Activated T-helper 1 cell treated with anti-CD3 and anti-CD28 coated beads, Interleukin-2, amount 50 U/mL, for 16 hours (primary cell): ENCODE data around the gene ENTPD2.

ENCODE experiments used
- DNase-seq, 2 donors: peaks; one replicate each; pipeline ENCODE4 v3.0.0-alpha.2; 2020; ENCODE audit warnings: low read depth in 1 of 2, low spot score in 1 of 2

Gene ENTPD2

GRCh38 chr9:137018761-137019559 is 34.9 kb downstream of the ENTPD2 start:
- DNase-seq: no peak

GRCh38 chr9:137017791-137018497 is 35.9 kb downstream of the ENTPD2 start:
- DNase-seq: no peak

DNA sequence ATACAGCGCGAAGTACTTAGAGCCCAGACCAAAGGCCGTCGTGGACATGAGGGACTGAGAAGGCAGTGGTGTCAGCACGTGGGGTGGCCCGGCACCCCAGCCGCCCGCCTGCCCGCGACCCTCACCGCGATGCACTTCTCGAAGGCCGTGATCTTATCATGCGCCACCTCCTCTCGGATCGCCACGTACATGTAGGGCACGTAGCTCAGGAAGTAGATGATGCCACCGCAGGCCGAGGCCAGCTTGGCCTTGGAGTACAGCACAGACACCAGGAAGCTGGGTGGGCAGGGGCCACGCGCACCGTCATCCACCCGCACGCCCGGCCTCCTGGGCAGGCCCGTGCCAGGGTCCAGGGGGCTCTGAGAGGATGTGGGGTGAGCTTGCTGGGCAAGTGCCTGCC is 36.8 kb downstream of the ENTPD2 start:
- DNase-seq: no peak

- no peak for DNase-seq
Measured at GRCh38 chr9:137016436-137016835, 37.4 kb downstream of the ENTPD2 start.

GRCh38 chr9:137015976-137016375 is 37.9 kb downstream of the ENTPD2 start:
- DNase-seq: no peak

DNA sequence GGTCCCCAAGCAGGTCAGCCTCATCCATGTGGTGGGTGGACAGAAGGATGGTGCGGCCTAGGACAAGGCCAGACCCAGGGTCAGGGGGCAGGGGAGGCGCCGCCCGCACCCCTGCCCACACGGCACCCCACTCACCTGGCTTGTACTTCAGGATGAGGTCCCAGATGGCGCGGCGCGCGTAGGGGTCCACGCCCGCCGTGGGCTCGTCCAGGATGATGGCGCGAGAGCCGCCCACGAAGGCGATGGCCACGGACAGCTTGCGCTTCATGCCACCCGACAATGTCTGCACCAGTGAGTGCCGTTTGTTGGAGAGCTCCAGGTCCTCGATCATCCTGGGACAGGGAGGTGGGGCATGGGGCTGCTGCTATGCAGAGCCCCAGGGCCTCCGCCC is 38.3 kb downstream of the ENTPD2 start:
- no peak for DNase-seq

- no peak for DNase-seq
Measured at GRCh38 chr9:137014776-137015539, 38.9 kb downstream of the ENTPD2 start.

GRCh38 chr9:137014166-137014565 is 39.7 kb downstream of the ENTPD2 start:
- no peak for DNase-seq

GRCh38 chr9:137013571-137013940 is 40.3 kb downstream of the ENTPD2 start:
- no peak for DNase-seq

- no peak for DNase-seq
Measured at GRCh38 chr9:137012694-137013570, 40.9 kb downstream of the ENTPD2 start.

GRCh38 chr9:137011907-137012675 is 41.8 kb downstream of the ENTPD2 start:
- DNase-seq: no peak

DNA sequence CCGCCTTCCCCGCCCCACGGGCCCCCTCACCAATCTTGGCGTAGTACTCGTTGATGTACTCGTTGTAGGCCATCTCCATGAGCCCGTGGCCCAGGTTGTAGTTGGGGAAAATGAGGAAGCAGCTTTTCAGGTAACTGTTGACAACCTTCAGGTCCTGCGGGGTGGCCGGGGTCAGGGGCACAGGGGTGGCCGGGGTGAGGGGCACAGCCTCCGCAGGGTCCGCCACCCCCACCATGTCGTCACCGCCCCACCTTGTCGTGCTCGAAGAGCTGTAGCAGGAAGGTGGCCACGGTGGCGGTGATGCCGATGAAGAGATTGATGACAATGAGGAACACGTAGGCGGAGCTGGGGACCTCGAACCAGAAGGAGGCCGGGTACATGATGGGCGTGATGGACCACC is 42.7 kb downstream of the ENTPD2 start:
- DNase-seq: no peak

- no peak for DNase-seq
Measured at GRCh38 chr9:137009938-137010732, 43.7 kb downstream of the ENTPD2 start.

DNA sequence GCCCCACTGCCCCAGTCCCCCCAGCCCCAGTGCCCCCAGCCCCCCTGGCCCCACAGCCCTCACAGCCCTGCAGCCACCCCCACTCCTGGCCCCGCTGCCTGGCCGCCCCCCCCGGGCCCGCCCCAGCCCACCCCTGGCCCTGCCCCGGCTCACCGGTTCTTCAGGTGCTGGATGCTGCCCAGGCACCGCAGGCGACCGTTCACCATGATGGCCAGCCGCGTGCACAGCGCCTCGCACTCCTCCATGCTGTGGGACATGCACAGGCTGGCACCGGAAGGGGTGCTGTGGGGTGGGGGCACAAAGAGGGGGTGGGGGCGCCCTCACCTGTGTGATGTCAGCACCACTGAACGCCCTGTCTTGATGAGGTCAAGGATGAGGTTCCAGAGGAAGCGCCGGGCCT is 44.6 kb downstream of the ENTPD2 start:
- DNase-seq: no peak

DNA sequence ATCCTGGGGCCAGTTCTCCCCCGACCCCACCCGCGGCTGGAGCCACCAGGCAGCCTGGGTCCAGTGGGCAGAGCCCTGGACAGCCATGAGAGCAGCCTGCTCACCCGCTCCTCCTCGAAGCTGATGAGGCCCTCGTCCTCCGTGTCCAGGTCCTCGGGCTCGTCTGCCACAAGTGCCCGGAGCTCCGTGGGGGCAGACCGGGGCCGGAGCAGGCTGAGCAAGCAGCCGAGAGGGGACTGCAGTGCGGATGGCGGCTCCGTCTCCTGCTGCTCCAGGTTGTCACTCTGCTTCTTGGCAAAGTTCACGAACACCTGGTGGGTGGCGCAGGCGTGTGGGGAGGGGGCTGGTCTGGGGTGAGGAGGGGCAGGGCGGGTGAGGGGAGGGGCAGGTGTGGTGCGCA is 45.5 kb downstream of the ENTPD2 start:
- no peak for DNase-seq

GRCh38 chr9:137007816-137008270 is 46.0 kb downstream of the ENTPD2 start:
- no peak for DNase-seq

DNA sequence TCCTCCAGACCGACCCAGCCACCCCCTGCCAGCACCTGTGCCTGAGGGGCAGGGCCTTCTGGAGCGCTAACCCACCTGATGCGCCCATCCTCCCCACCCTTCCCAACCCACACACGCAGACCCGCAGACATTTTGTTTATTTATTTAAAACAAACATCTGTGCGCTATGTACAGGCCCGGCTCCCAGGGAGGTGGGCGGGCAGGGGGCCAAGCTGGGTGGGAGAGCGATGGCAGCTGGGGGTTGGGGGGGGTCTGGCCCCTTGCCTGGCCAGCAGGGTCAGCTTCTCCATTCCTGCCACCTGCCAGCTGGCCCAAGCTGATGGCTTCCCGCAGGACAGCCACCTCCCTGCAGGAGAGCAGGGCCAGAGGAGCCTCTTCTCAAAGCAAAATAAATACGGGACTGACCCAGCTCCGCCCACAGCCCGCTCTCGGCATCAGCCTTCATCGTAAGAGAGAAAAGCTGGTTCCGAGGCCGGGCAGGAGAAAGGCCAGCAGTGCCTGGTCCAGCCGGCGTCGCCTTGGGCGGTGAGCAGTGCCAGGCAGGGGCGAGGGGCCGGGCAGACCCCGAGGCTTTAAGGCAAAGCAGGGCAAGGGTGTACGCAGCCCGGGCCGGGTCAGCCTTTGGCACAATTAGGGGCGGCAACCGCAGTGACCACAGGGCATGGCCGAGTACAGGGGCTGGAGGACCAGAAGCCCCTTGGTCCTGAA is 46.6 kb downstream of the ENTPD2 start:
- DNase-seq: no peak

DNA sequence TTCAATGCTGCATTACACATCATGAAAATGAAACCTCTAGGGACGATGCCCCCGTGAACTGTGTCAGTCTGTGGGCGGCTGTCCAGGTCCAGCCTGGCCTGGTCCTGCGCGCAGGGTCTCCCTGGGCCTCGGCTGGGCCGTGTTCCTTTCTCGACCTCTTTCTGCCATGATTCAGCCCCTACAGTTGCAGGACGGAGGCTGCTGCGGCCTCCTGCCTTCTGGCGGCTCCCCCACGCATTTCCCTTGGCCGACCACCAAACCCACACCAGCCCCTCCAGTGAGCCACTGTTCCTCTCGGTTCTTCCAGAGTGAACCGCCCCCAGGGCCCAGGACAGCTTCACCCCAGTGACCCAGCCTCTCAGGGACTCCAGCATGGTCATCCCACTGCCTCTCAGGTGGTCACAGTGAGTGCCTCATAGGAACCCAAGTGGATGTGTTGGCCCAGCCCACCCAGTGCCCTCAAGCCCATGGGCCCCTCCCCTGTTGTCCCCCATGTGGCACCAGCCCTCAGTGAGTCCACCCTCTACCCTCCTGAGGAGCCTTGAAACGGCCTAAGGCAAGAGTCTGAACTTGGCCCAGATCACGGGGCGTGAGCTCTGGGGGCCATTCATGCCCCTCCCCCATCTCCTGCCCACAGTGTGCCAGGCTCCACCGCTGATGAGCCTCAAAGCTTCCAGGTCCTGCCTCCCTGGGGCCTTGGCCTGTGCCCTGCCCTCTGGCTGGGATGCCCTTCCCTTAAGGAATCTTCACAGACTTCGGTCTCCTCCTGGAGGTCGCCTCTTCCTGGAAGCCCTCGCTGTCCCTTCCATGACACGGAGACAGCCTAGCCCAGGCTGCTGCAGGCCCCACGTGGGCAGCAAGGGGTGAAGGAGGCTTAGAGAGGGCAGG is 47.5 kb downstream of the ENTPD2 start:
- DNase-seq: no peak
